Dermis blood vessel endothelial cell (primary cell): ENCODE data around the gene SLC7A8. TPM values are rescaled to one million over a fixed set of nuclear protein-coding genes. Genes with fewer than 3 reads are reported as not detected.

Source experiments
- DNase-seq: peaks from one replicate; pipeline ENCODE4 v3.0.0; 2010
- total RNA-seq: library from RNA; depleted of rRNA; stranded (reverse); fragments of >200 nt; gene quantifications from 2 replicates; pipeline ENCODE4 v1.2.3, GENCODE V29; 2014

The SLC7A8 gene
- total RNA-seq, 1 donor from 2014 or later: not detected

DNA sequence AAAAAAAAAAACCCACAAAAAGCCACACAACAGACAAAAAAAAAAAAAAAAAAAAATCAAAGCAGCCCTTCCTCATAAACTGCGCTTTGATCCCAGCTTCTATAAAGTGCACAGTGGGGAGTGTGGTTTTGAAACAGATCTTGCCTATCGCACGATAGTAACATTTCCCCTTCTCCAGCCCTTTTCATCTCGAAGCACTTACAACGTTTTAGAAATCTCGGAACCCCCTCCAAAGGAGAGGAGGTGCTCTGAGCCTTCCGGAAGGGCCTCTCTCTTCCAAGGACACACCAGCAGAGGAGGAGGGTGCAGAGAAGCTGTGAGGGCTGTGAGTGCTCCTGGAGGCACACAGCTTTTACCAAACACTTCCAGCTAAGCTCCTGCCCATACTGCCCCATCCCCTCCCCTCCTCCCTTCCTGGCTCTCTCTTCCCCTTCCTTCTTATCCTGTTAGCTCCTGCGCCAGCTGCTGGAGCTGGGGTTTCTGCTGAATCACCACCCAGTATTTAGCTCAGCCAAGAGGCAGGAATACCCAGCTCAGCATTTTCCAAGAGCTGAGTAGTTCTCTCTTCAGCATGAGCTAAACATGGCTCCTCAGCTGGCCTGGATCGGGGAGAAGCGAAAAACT, 28.4 kb downstream of the SLC7A8 start:
- DNase-seq: peak; percentile 30

DNA sequence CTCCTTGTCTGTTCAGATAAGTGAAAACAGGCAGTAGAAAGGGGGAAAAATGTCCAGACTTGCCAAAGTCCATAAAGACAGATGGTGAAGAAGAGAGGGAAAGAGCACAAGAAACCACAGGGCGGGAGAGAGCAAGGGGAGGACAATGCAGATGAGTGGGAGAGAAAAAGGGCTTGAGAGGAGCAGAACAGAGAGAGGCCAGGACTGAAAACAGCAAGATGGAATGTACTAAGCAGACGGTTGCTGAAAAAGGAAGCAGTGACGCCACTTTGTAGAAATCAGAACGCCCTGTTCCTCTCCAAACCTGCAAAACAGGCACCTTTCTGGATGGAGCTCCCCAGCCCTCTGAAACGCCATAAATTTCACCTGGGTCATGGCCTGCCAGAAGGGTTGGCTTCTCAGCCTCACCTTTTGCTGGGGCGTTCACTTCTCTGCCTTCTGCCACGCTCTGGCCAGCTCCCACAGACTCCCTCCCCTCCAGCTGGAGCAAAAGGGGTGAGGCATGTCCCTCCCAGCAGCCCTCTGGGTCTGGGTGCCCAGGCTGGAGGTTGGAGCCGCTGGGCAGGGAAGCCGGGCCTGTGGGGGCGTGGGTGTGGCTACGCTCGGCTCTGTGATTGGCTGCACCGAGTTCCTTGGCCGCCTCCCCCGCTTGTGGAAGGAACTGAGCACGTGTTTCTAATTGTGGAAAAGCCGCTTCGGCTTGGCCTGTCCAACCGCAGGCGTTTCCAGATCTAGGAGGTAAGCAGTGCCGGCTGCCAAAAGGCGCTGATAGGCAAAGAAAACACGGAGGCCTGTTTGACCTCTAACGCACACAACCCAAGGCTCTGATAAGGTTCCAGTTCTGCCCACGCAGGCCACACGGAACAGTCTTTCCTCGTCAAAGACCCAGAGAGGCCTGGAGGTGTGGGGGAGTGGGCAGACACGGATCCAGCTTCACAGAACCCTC, 29.3 kb downstream of the SLC7A8 start:
- DNase-seq: no peak

DNA sequence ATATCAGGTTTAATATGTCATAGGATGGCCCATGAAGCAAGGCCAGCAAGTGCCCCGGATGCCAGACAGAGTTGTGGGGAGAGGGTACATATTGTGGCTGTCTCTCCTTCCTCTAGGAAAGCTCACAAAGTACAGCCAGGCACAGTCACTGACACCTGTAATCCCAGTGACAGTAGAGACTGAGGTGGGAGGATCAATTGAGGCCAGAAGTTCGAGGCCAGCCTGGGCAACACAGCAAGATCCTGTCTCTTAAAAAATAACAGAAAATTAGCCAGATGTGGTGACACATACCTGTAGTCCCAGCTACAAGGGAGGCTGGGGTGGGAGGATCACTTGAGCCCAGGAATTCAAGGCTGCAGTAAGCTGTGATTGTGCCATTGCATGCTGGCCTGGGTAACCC, 32.1 kb downstream of the SLC7A8 start:
- DNase-seq: no peak

DNA sequence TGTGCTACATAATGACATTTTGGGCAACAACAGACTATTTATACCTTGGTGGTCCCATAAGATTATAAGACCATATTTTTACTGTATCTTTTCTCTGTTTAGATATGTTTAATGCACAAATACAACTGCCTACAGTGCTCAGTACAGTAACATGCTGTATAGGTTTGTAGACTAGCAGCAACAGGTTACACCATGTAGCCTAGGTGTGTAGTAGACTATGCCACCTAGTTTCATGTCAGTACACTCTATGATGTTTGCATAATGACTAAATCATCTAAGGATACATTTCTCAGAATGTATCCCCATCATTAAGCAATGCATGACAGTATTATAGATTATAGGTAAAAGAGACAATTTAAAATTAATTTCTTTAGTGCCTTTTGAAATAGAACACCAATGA, 33.7 kb downstream of the SLC7A8 start:
- no peak for DNase-seq

- no peak for DNase-seq
Measured at GRCh38 chr14:23148591-23149249, 34.7 kb downstream of the SLC7A8 start.

- peak; percentile 3 for DNase-seq
Measured at GRCh38 chr14:23147676-23148075, 35.8 kb downstream of the SLC7A8 start.

DNA sequence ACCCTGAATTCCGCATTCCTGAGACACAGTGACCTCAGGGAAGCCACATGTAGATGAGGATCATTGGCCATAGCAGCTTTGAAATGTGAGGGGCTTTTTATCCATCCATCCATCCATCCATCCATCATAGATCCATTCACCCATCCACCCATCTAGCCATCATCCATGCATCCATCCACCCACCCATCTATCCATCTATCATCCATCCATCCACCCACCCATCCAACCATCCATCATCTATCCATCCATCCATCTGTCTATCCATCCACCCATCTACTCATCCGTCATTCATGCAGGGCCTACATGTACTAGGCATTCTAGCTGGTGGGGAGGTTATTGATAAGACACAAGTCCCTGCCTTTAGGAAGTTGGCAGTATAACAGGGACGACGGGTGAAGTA, 36.5 kb downstream of the SLC7A8 start:
- no peak for DNase-seq

DNA sequence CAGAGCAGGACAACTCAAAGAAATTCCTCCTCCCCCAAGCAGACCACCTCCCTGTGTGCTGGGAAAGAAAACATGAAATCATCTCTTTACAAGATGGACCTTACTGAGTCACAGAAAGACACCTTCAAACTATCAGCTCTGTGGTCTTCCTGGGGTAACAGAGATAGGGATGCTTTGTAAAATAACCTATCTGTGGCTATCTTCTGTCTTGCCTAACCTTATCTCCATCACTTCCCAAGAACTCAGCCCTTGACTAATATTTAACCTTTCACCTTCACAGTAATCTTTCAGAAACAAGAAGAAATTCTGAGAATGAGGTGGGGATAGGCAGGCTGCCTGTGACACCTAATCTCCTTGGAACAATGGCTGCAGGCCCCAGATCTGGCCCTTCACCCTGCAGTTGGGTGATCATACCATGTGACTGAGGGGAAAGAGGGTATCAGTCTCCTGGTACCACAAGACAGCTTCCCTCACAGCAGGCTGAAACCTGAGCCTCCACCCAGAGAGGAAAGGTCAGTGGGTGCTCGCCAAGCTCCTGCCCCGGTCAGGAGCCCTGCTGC, 37.0 kb downstream of the SLC7A8 start:
- DNase-seq: no peak

DNA sequence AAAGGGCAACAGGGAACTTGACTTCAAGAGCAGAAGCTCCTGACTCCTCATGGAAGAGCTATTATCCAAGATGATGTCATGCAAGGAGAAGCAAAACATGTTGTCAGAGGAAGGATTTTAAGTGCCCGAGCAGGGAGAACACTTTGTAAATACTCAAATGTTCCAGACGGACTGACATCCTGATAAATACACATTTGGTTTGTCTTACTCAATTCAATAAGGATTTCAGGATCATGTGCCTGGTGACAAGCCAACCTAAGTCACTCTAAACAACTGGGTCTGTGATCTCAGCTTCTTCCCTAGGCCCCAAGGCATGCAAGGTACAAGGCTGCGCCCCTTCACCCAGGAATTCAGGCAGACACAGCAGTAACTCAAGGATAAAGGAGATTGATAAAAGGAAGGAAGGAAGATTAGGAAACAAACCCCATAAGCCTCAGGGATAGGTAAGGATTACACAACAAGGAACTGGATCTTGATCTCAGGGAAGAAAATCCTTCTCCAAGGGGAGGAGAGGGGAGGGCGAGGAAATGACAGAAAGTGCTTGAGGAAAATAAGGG, 37.6 kb downstream of the SLC7A8 start:
- peak; percentile 3 for DNase-seq

DNA sequence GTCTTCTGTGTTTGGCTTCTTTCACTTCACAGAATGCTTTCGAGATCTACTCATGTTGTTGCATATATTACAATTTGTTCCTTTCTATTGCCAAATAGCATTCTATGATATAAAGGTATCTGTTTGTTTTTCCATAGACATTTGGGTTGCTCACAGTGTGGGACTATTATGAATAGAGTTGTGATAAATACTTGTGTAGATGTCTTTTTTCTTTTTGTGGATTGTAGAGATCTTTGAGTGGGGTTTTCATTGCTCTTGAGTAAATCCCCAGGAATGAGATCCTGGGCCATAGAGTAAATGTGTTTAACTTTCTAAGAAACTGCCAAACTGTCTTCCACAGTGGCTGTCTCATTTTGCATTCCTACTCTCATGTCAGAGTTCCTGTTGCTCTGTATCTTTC, 39.5 kb downstream of the SLC7A8 start:
- no peak for DNase-seq

- no peak for DNase-seq
Measured at GRCh38 chr14:23142826-23143225, 40.6 kb downstream of the SLC7A8 start.

DNA sequence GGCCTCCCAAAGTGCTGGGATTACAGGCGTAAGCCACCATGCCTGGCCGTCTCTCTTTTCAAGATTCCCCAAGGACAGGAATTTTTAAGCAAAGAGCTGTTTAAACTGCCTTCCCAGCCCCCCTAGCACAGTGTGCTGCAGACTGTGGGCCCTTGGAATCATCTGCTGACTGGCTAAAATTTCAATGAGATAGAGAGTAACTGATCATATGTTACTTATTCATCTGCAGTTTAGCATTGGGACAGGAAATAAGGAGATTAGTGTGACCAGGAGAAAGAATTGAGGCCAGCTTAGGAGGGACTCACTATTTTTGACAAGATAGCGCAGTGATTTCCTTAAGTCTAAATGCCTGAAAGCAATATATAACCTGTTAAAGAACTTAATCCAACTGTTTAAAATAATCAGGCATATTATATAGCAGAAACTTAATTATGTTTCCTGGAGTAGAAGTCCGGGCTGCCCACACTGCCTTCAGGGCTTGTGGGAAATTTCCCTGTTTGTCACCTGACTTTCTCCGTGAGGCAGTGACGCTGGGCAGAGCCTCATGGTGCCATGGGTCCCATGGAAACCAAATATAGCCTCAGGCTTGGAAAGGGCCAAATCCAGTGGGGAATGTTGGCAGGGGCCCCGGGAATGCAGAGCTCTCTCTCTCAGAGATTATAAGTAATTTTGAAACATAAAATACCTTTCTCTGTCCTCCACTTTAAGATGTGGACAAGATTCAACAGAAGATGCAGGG, 41.6 kb downstream of the SLC7A8 start:
- no peak for DNase-seq

- no peak for DNase-seq
Measured at GRCh38 chr14:23140371-23140770, 43.1 kb downstream of the SLC7A8 start.

DNA sequence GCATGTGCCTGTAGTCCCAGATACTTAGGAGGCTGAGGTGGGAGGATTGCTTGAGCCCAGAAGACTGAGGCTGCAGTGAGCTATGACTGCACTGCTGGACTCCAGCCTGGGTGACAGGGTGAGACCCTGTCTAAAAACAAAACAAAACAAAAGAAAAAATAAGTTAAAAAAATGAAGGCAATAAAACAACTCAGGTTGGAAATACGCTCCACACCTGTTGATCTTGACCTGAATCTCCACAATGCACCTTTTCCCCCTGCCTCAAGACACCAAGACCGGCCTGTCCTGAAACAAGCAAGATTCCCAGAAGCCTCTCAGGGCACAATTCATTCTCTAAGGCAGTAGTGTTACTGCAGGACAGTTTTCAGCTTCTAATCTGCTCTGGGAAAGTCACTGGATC, 43.6 kb downstream of the SLC7A8 start:
- no peak for DNase-seq

GRCh38 chr14:23137813-23138535, 45.5 kb downstream of the SLC7A8 start:
- DNase-seq: no peak

GRCh38 chr14:23137192-23137812, 46.2 kb downstream of the SLC7A8 start:
- no peak for DNase-seq

DNA sequence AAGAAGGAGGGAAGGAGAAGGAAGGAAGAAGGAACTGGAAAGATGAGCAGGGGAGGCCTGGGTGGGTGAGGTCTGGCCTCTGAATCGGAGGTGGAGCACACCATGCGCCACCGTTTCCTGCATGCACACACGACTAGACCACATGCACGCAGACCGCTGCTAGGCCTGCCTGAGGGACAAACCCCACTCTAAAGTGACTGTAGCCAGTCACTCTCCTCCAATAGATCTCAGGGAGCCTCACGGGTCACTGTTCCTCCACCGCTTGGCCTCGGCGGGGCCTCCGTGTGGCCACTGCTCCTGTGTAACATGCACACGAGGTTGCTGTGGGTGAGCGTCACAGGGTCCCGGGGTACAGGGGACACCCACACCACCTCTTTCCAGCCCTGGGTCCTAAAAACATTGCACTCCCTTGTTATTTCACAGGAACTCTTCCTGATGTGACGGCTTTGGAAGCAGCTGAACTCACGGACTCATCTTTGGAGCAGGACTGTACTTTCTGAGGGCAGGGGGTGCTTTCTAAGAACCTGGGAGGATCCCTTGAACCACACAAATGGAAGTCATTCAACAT, 46.8 kb downstream of the SLC7A8 start:
- DNase-seq: no peak

- no peak for DNase-seq
Measured at GRCh38 chr14:23132970-23133369, 50.5 kb downstream of the SLC7A8 start.

GRCh38 chr14:23131482-23131881, 52.0 kb downstream of the SLC7A8 start:
- no peak for DNase-seq

GRCh38 chr14:23130871-23131270, 52.6 kb downstream of the SLC7A8 start:
- DNase-seq: no peak
